ENCODE measurements around the gene HYI.

The HYI gene

GRCh38 chr1:43427941-43428340 is 25.8 kb downstream of the HYI start:
- ChIA-PET CTCF (interaction anchor here (0.8 to 0.9 kb wide), 2 partner anchors 13 to 15 kb away, joined by 3 to 4 read pairs; no protein-coding TSS in a partner anchor), POLR2A (interaction anchor here (1.0 kb wide), 1 partner anchor 10 kb away, joined by 4 read pairs; no protein-coding TSS in a partner anchor)
- H3K9me3 ChIP-seq (ENCODE audit: control extremely low read depth in 1 of 5, control insufficient read depth in 4 of 5, insufficient read depth in 2 of 5, low read depth in 1 of 5, low read length in 4 of 5) = no peaks in the 10 kb centered on the region
- peaks cover 20 to 100% (median 87%) of the 10 kb centered on the region in 4 experiments for H3K36me3 ChIP-seq (ENCODE audit: control insufficient read depth in 4 of 4, insufficient read depth in 4 of 4, low read length in 3 of 4)
- no peak overlapping the region for H3K4me3 ChIP-seq (ENCODE audit: control insufficient read depth in 1 of 7, extremely low read depth in 1 of 7, insufficient read depth in 4 of 7, low read depth in 2 of 7, low read length in 6 of 7)
- H3K27me3 ChIP-seq (replicated peaks in 2 of 5; ENCODE audit: control insufficient read depth in 4 of 5, insufficient read depth in 5 of 5, low read length in 4 of 5) = no peaks in the 10 kb centered on the region
- H3K4me1 ChIP-seq (ENCODE audit: control extremely low read depth in 1 of 4, control insufficient read depth in 4 of 4, insufficient read depth in 4 of 4, low read length in 3 of 4) = no peaks in the 10 kb centered on the region
- 100% methylated on average over 5 of the region's 9 CpGs for WGBS (ENCODE audit: insufficient coverage)
- H3K27ac ChIP-seq (ENCODE audit: insufficient read depth in 1 of 2, low read depth in 1 of 2, low read length in 2 of 2, poor library complexity in 1 of 2, severe bottlenecking in 2 of 2) = no peak overlapping the region
- no peak for DNase-seq

GRCh38 chr1:43427524-43427923 is 26.2 kb downstream of the HYI start:
- peaks cover 20 to 100% (median 85%) of the 10 kb centered on the region in 4 experiments for H3K36me3 ChIP-seq (ENCODE audit: control insufficient read depth in 4 of 4, insufficient read depth in 4 of 4, low read length in 3 of 4)
- 98% methylated on average over 13 of the region's 14 CpGs for WGBS (ENCODE audit: insufficient coverage)
- CTCF ChIA-PET = interaction anchor here (0.8 to 1.2 kb wide), 3 partner anchors 13 to 15 kb away, joined by 3 to 4 read pairs (median 4); no protein-coding TSS in a partner anchor

GRCh38 chr1:43426221-43426620 is 27.5 kb downstream of the HYI start:
- POLR2A ChIA-PET = interaction anchor here (0.5 kb wide), 1 partner anchor 56 kb away, joined by 4 read pairs; no protein-coding TSS in a partner anchor
- Histone ChIP-seq H3K27me3 (replicated peaks in 2 of 5; ENCODE audit: control insufficient read depth in 4 of 5, insufficient read depth in 5 of 5, low read length in 4 of 5) (no peaks in the 10 kb centered on the region), H3K4me3 (ENCODE audit: control insufficient read depth in 1 of 7, extremely low read depth in 1 of 7, insufficient read depth in 4 of 7, low read depth in 2 of 7, low read length in 6 of 7) (no peak overlapping the region), H3K4me1 (ENCODE audit: control extremely low read depth in 1 of 4, control insufficient read depth in 4 of 4, insufficient read depth in 4 of 4, low read length in 3 of 4) (no peaks in the 10 kb centered on the region), H3K36me3 (ENCODE audit: control insufficient read depth in 4 of 4, insufficient read depth in 4 of 4, low read length in 3 of 4) (peaks cover 19 to 99% (median 82%) of the 10 kb centered on the region in 4 experiments), H3K9me3 (ENCODE audit: control extremely low read depth in 1 of 5, control insufficient read depth in 4 of 5, insufficient read depth in 2 of 5, low read depth in 1 of 5, low read length in 4 of 5) (no peaks in the 10 kb centered on the region), H3K27ac (ENCODE audit: insufficient read depth in 1 of 2, low read depth in 1 of 2, low read length in 2 of 2, poor library complexity in 1 of 2, severe bottlenecking in 2 of 2) (no peak overlapping the region)
- DNase-seq = no peak
- WGBS (ENCODE audit: insufficient coverage) = 87% methylated on average over 11 of the region's 11 CpGs
- CTCF ChIA-PET = interaction anchor here (0.8 to 1.2 kb wide), 2 partner anchors 12 to 28 kb away, joined by 3 to 4 read pairs; partner anchors contain the start of gene HYI

More at GRCh38 chr1:43427524-43427923, 26.2 kb downstream of the HYI start:
- no peaks in the 10 kb centered on the region for H3K27me3 ChIP-seq (replicated peaks in 2 of 5; ENCODE audit: control insufficient read depth in 4 of 5, insufficient read depth in 5 of 5, low read length in 4 of 5)
- no peak overlapping the region for H3K4me3 ChIP-seq (ENCODE audit: control insufficient read depth in 1 of 7, extremely low read depth in 1 of 7, insufficient read depth in 4 of 7, low read depth in 2 of 7, low read length in 6 of 7)
- no peaks in the 10 kb centered on the region for H3K4me1 ChIP-seq (ENCODE audit: control extremely low read depth in 1 of 4, control insufficient read depth in 4 of 4, insufficient read depth in 4 of 4, low read length in 3 of 4)
- no peak overlapping the region for H3K27ac ChIP-seq (ENCODE audit: insufficient read depth in 1 of 2, low read depth in 1 of 2, low read length in 2 of 2, poor library complexity in 1 of 2, severe bottlenecking in 2 of 2)
- POLR2A ChIA-PET = no interaction called here
- no peaks in the 10 kb centered on the region for H3K9me3 ChIP-seq (ENCODE audit: control extremely low read depth in 1 of 5, control insufficient read depth in 4 of 5, insufficient read depth in 2 of 5, low read depth in 1 of 5, low read length in 4 of 5)
- no peak for DNase-seq

GRCh38 chr1:43425045-43425444 is 28.7 kb downstream of the HYI start:
- 100% methylated on average over 3 of the region's 4 CpGs for WGBS (ENCODE audit: insufficient coverage)
- DNase-seq = no peak
- H3K27me3 ChIP-seq (replicated peaks in 2 of 5; ENCODE audit: control insufficient read depth in 4 of 5, insufficient read depth in 5 of 5, low read length in 4 of 5) = no peaks in the 10 kb centered on the region
- ChIA-PET POLR2A (interaction anchor here (0.7 kb wide), 1 partner anchor 17 kb away, joined by 3 read pairs; no protein-coding TSS in a partner anchor), CTCF (interaction anchor here (0.9 kb wide), 1 partner anchor 205 kb away, joined by 3 read pairs; no protein-coding TSS in a partner anchor)
- H3K4me3 ChIP-seq (ENCODE audit: control insufficient read depth in 1 of 7, extremely low read depth in 1 of 7, insufficient read depth in 4 of 7, low read depth in 2 of 7, low read length in 6 of 7) = no peak overlapping the region
- H3K4me1 ChIP-seq (ENCODE audit: control extremely low read depth in 1 of 4, control insufficient read depth in 4 of 4, insufficient read depth in 4 of 4, low read length in 3 of 4) = no peaks in the 10 kb centered on the region
- H3K9me3 ChIP-seq (ENCODE audit: control extremely low read depth in 1 of 5, control insufficient read depth in 4 of 5, insufficient read depth in 2 of 5, low read depth in 1 of 5, low read length in 4 of 5) = no peaks in the 10 kb centered on the region
- H3K27ac ChIP-seq (ENCODE audit: insufficient read depth in 1 of 2, low read depth in 1 of 2, low read length in 2 of 2, poor library complexity in 1 of 2, severe bottlenecking in 2 of 2) = no peak overlapping the region
- peaks cover 26 to 99% (median 82%) of the 10 kb centered on the region in 4 experiments for H3K36me3 ChIP-seq (ENCODE audit: control insufficient read depth in 4 of 4, insufficient read depth in 4 of 4, low read length in 3 of 4)

- H3K27ac ChIP-seq (ENCODE audit: insufficient read depth in 1 of 2, low read depth in 1 of 2, low read length in 2 of 2, poor library complexity in 1 of 2, severe bottlenecking in 2 of 2) = no peak overlapping the region
- H3K4me3 ChIP-seq (ENCODE audit: control insufficient read depth in 1 of 7, extremely low read depth in 1 of 7, insufficient read depth in 4 of 7, low read depth in 2 of 7, low read length in 6 of 7) = no peak overlapping the region
- no peaks in the 10 kb centered on the region for H3K9me3 ChIP-seq (ENCODE audit: control extremely low read depth in 1 of 5, control insufficient read depth in 4 of 5, insufficient read depth in 2 of 5, low read depth in 1 of 5, low read length in 4 of 5)
- H3K36me3 ChIP-seq (ENCODE audit: control insufficient read depth in 4 of 4, insufficient read depth in 4 of 4, low read length in 3 of 4) = peaks cover 28 to 99% (median 83%) of the 10 kb centered on the region in 4 experiments
- no peaks in the 10 kb centered on the region for H3K4me1 ChIP-seq (ENCODE audit: control extremely low read depth in 1 of 4, control insufficient read depth in 4 of 4, insufficient read depth in 4 of 4, low read length in 3 of 4)
- WGBS (ENCODE audit: insufficient coverage) = 97% methylated on average over 22 of the region's 23 CpGs
- no peaks in the 10 kb centered on the region for H3K27me3 ChIP-seq (replicated peaks in 2 of 5; ENCODE audit: control insufficient read depth in 4 of 5, insufficient read depth in 5 of 5, low read length in 4 of 5)
- DNase-seq = no peak
- POLR2A ChIA-PET = interaction anchor here (0.9 kb wide), 1 partner anchor 56 kb away, joined by 3 read pairs; the partner anchor contains the start of gene ELOVL1
- CTCF ChIA-PET = no interaction called here
Observed at GRCh38 chr1:43423672-43424550, 29.8 kb downstream of the HYI start.

GRCh38 chr1:43422995-43423671 is 30.6 kb downstream of the HYI start:
- Histone ChIP-seq H3K27me3 (replicated peaks in 2 of 5; ENCODE audit: control insufficient read depth in 4 of 5, insufficient read depth in 5 of 5, low read length in 4 of 5) (no peaks in the 10 kb centered on the region), H3K27ac (ENCODE audit: insufficient read depth in 1 of 2, low read depth in 1 of 2, low read length in 2 of 2, poor library complexity in 1 of 2, severe bottlenecking in 2 of 2) (no peak overlapping the region), H3K9me3 (ENCODE audit: control extremely low read depth in 1 of 5, control insufficient read depth in 4 of 5, insufficient read depth in 2 of 5, low read depth in 1 of 5, low read length in 4 of 5) (no peaks in the 10 kb centered on the region), H3K4me3 (ENCODE audit: control insufficient read depth in 1 of 7, extremely low read depth in 1 of 7, insufficient read depth in 4 of 7, low read depth in 2 of 7, low read length in 6 of 7) (no peak overlapping the region), H3K36me3 (ENCODE audit: control insufficient read depth in 4 of 4, insufficient read depth in 4 of 4, low read length in 3 of 4) (peaks cover 31 to 99% (median 81%) of the 10 kb centered on the region in 4 experiments), H3K4me1 (ENCODE audit: control extremely low read depth in 1 of 4, control insufficient read depth in 4 of 4, insufficient read depth in 4 of 4, low read length in 3 of 4) (no peaks in the 10 kb centered on the region)
- 98% methylated on average over 16 of the region's 16 CpGs for WGBS (ENCODE audit: insufficient coverage)
- POLR2A ChIA-PET = no interaction called here
- CTCF ChIA-PET = no interaction called here
- no peak for DNase-seq
